Astrocyte (in vitro differentiated cells and primary cell): ENCODE measurements around the gene MEIOB. TPM values are rescaled to one million over a fixed set of nuclear protein-coding genes. Genes with fewer than 3 reads are reported as not detected.

Experiments
- DNase-seq: peaks from one replicate; pipeline ENCODE4 v3.0.0-alpha.2; 2010; ENCODE audit warnings: low read depth
- FAIRE-seq: peaks from 2 replicates; lab custom pipeline; 2011; peaks lifted over from hg19 to GRCh38; lab: Jason Lieb, UNC
- H2AFZ ChIP-seq: 2 replicates; pipeline ENCODE4 v1.6.0; 2012; ENCODE audit warnings: low read depth, low read length, inconsistent platforms
- H3K27ac ChIP-seq: 2 replicates; pipeline ENCODE4 v1.5.1; 2011; ENCODE audit warnings: low read depth, low read length, inconsistent platforms
- H3K27me3 ChIP-seq: 2 replicates; pipeline ENCODE4 v1.6.0; 2011; ENCODE audit warnings: low read length, inconsistent platforms; ENCODE audit not compliant: insufficient read depth
- H3K36me3 ChIP-seq: 2 replicates; pipeline ENCODE4 v1.5.1; 2011; ENCODE audit warnings: low read length, inconsistent platforms; ENCODE audit not compliant: insufficient read depth
- H3K4me1 ChIP-seq: 2 replicates; pipeline ENCODE4 v1.5.1; 2011; ENCODE audit warnings: low read length, inconsistent platforms; ENCODE audit not compliant: insufficient read depth
- H3K4me2 ChIP-seq: 2 replicates; pipeline ENCODE4 v1.6.0; 2012; ENCODE audit warnings: low read length, inconsistent platforms
- H3K4me3 ChIP-seq: 2 replicates; pipeline ENCODE4 v1.5.1; 2011; ENCODE audit warnings: low read depth, mild to moderate bottlenecking, low read length, inconsistent platforms; ENCODE audit not compliant: insufficient read depth
- H3K79me2 ChIP-seq: 2 replicates; pipeline ENCODE4 v1.6.0; 2012; ENCODE audit warnings: mild to moderate bottlenecking, low read length, inconsistent platforms; ENCODE audit not compliant: insufficient read depth
- H3K9ac ChIP-seq: 2 replicates; pipeline ENCODE4 v1.6.0; 2012; ENCODE audit warnings: mild to moderate bottlenecking, low read length, inconsistent platforms
- H3K9me3 ChIP-seq: 2 replicates; pipeline ENCODE4 v1.5.1; 2012; ENCODE audit warnings: low read depth, mild to moderate bottlenecking, low read length, inconsistent platforms; ENCODE audit not compliant: insufficient read depth
- H4K20me1 ChIP-seq: 2 replicates; pipeline ENCODE4 v1.6.0; 2012; ENCODE audit warnings: low read length, inconsistent platforms; ENCODE audit not compliant: insufficient read depth
- H3K27ac Mint-ChIP-seq: one replicate; pipeline ENCODE4 v1.8.0; 2021; ENCODE audit warnings: mild to moderate bottlenecking, mixed read lengths; ENCODE audit not compliant: unreplicated experiment
- H3K27me3 Mint-ChIP-seq: one replicate; pipeline ENCODE4 v1.8.0; 2021; ENCODE audit warnings: low read depth, mixed read lengths; ENCODE audit not compliant: unreplicated experiment
- H3K36me3 Mint-ChIP-seq: one replicate; pipeline ENCODE4 v1.8.0; 2021; ENCODE audit warnings: low read depth, mixed read lengths; ENCODE audit not compliant: unreplicated experiment
- H3K4me1 Mint-ChIP-seq: one replicate; pipeline ENCODE4 v1.8.0; 2021; ENCODE audit warnings: low read depth, mixed read lengths; ENCODE audit not compliant: unreplicated experiment
- H3K4me3 Mint-ChIP-seq: one replicate; pipeline ENCODE4 v1.8.0; 2021; ENCODE audit warnings: mild to moderate bottlenecking, moderate library complexity, mixed read lengths; ENCODE audit not compliant: unreplicated experiment
- H3K9me3 Mint-ChIP-seq: one replicate; pipeline ENCODE4 v1.8.0; 2021; ENCODE audit warnings: mild to moderate bottlenecking, mixed read lengths; ENCODE audit not compliant: unreplicated experiment
- EZH2 ChIP-seq: IDR thresholded peaks from 2 replicates; pipeline ENCODE4 v1.6.1; 2012; ENCODE audit warnings: mild to moderate bottlenecking, low read length, inconsistent platforms; ENCODE audit not compliant: insufficient read depth
- total RNA-seq: library from RNA; stranded (reverse); gene quantifications from 2 replicates; pipeline ENCODE4 v1.2.1, GENCODE V29; 2021
- TF ChIP-seq, protein P1 (sequence below): IDR thresholded peaks from 2 replicates; pipeline ENCODE4 v1.5.1; 2011; ENCODE audit warnings: low read depth, mild to moderate bottlenecking, inconsistent platforms, low read length, moderate library complexity; ENCODE audit not compliant: insufficient read depth

Gene MEIOB
- total RNA-seq, 1 donor from 2014 or later: 0.16 TPM

DNA sequence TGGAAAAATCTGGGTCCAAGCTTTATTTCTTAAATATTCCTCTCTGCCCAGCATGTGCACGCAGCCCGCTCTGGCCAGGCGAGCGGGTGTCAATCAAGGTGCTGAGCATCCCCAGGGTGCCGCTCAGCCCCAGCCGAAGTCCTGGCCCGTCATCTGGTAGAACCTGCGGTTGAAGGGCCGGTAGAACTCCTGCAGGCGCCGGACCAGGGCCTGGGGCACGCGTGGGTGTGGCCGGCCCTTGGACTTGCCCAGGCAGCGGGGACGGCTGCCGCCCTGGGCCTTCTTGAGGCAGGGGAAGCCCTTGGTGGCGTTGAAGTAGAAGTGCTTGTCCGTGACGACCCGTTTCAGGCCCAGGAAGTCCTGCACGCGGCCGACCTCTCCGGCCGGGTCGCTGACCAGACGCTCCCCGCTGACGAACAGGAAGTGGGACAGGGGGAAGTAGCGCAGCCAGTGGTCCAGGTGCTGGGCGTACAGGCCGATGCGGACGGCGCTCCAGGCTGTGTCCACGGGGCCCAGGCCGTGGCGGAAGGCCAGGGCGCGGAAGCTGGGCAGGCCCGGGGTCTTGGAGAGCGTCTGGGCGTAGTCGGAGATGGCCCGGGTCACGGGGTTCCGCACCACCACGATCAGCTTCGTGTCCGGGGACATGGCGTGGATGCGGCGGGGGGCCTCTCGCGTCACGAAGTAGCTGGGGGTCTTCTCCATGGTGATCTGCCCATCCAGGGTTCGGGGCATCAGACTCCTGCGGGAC, 39.7 kb upstream of the MEIOB start:
- FAIRE-seq: no peak
- Mint-ChIP-seq H3K27me3 (peaks cover 33% of the 10 kb centered on the region), H3K36me3 (no peaks in the 10 kb centered on the region), H3K27ac (no peak overlapping the region), H3K9me3 (no peaks in the 10 kb centered on the region), H3K4me3 (no peak overlapping the region), H3K4me1 (peaks cover 3% of the 10 kb centered on the region)
- no peak for TF ChIP-seq EZH2
- H4K20me1 ChIP-seq: no peaks in the 10 kb centered on the region
- H3K4me2 ChIP-seq: no peak overlapping the region
- no peak overlapping the region for H2AFZ ChIP-seq
- no peaks in the 10 kb centered on the region for H3K4me1 ChIP-seq
- H3K9ac ChIP-seq: no peak overlapping the region
- H3K79me2 ChIP-seq: no peaks in the 10 kb centered on the region
- H3K4me3 ChIP-seq: no peak overlapping the region
- H3K36me3 ChIP-seq: no peaks in the 10 kb centered on the region
- no peaks in the 10 kb centered on the region for H3K9me3 ChIP-seq
- no peak overlapping the region for H3K27ac ChIP-seq
- no peak for DNase-seq
- H3K27me3 ChIP-seq: peaks cover 17% of the 10 kb centered on the region

DNA sequence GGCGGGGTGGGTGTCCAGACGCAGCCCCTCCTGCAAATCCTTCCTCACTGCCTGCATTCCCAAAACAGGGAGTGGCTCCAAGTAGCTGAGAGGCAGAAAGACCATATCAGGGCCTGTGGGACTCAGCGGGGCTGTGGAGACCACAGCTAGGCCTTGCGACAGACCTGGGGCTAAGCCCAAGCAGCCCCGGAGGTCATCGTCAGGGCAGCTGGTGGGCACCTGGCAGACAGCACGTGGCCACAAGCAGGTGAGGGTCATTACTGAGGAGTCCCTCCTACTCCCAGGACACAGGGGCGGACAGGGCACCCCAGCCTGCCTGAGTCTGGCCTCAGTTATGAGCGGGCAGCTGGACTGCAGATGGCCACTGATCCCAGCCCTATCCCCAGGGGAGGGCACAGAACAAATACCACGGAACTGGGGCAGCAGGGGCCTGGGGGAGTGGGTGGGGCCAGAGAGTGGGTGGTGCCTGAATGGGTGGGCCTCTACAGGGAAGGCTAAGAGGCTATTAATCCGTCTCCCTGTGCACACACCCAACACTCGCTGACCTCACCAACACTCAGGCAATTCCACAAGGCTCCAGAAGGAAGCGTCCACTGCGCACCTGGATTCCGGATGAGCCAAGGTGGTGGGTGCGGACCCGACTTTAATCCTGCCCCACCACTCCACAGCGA, 37.7 kb upstream of the MEIOB start:
- Histone ChIP-seq H4K20me1 (no peaks in the 10 kb centered on the region), H3K4me1 (no peaks in the 10 kb centered on the region), H3K36me3 (no peaks in the 10 kb centered on the region), H3K4me3 (no peak overlapping the region), H3K9ac (no peak overlapping the region), H3K79me2 (no peaks in the 10 kb centered on the region), H3K9me3 (no peaks in the 10 kb centered on the region), H2AFZ (no peak overlapping the region), H3K4me2 (no peak overlapping the region), H3K27ac (no peak overlapping the region), H3K27me3 (peaks cover 21% of the 10 kb centered on the region)
- Mint-ChIP-seq H3K36me3 (no peaks in the 10 kb centered on the region), H3K9me3 (no peaks in the 10 kb centered on the region), H3K27ac (no peak overlapping the region), H3K4me3 (no peak overlapping the region), H3K27me3 (peaks cover 30% of the 10 kb centered on the region), H3K4me1 (peaks cover 3% of the 10 kb centered on the region)
- TF ChIP-seq, protein P1, sequence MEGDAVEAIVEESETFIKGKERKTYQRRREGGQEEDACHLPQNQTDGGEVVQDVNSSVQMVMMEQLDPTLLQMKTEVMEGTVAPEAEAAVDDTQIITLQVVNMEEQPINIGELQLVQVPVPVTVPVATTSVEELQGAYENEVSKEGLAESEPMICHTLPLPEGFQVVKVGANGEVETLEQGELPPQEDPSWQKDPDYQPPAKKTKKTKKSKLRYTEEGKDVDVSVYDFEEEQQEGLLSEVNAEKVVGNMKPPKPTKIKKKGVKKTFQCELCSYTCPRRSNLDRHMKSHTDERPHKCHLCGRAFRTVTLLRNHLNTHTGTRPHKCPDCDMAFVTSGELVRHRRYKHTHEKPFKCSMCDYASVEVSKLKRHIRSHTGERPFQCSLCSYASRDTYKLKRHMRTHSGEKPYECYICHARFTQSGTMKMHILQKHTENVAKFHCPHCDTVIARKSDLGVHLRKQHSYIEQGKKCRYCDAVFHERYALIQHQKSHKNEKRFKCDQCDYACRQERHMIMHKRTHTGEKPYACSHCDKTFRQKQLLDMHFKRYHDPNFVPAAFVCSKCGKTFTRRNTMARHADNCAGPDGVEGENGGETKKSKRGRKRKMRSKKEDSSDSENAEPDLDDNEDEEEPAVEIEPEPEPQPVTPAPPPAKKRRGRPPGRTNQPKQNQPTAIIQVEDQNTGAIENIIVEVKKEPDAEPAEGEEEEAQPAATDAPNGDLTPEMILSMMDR: no peak
- no peak for TF ChIP-seq EZH2
- no peak for FAIRE-seq
- DNase-seq: no peak

DNA sequence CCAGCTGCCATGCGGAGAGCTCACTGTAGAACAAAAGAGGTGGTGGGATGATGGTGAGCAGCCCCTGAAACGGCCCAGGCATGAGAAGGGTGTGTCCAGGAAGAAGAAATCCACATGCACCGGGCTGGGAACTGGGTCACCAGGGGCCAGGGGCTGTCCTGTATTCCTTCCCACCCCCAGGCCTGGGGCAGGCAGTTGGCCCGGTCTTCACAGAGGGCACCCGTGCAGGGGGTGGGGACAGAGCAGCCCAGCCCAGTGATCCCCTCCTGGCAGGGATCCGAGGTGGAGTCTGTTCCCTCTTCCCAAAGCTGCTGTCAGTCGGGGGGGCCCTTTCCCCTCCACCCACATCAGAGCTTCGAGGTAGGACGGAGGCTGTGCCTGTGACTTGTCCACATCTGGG, 37.0 kb upstream of the MEIOB start:
- Histone ChIP-seq H2AFZ (no peak overlapping the region), H3K9ac (no peak overlapping the region), H3K4me2 (no peak overlapping the region), H3K27ac (no peak overlapping the region), H3K79me2 (no peaks in the 10 kb centered on the region), H3K9me3 (no peaks in the 10 kb centered on the region), H3K4me1 (no peaks in the 10 kb centered on the region), H3K36me3 (no peaks in the 10 kb centered on the region), H4K20me1 (no peaks in the 10 kb centered on the region), H3K4me3 (no peak overlapping the region), H3K27me3 (peaks cover 18% of the 10 kb centered on the region)
- Mint-ChIP-seq H3K4me3 (no peak overlapping the region), H3K9me3 (no peaks in the 10 kb centered on the region), H3K36me3 (no peaks in the 10 kb centered on the region), H3K4me1 (peaks cover 3% of the 10 kb centered on the region), H3K27ac (no peak overlapping the region), H3K27me3 (peaks cover 33% of the 10 kb centered on the region)
- TF ChIP-seq EZH2: no peak
- TF ChIP-seq, protein P1: no peak
- FAIRE-seq: no peak
- no peak for DNase-seq
